HepG2 (cell line): Measurements from ENCODE around the gene ABCF1. TPM values are rescaled to one million over a fixed set of nuclear protein-coding genes. Genes with fewer than 3 reads are reported as not detected.

Experiments
- CC2D1A ChIP-seq: sonication (generic); formaldehyde crosslinking; IDR thresholded peaks from 2 replicates; pipeline ENCODE4 v1.8.1; 2023; ENCODE audit warnings: mild to moderate bottlenecking, missing genetic modification reagents
- CENPT ChIP-seq: sonication (generic); formaldehyde crosslinking; IDR thresholded peaks from 2 replicates; pipeline ENCODE4 v1.8.0; 2022; ENCODE audit warnings: low read depth, mild to moderate bottlenecking, moderate library complexity, missing genetic modification reagents
- FUBP1 ChIP-seq: sonication (generic); formaldehyde crosslinking; IDR thresholded peaks from 2 replicates; pipeline ENCODE4 v1.5.1; 2020; ENCODE audit warnings: missing genetic modification reagents, mild to moderate bottlenecking, borderline replicate concordance
- GATAD2A ChIP-seq: IDR thresholded peaks from 2 replicates; pipeline ENCODE4 v1.6.1; 2016
- GTF3A ChIP-seq: sonication (generic); formaldehyde crosslinking; conservative IDR thresholded peaks from 2 replicates; pipeline ENCODE4 v1.4.0; 2020; ENCODE audit warnings: mild to moderate bottlenecking, missing genetic modification reagents
- GZF1 ChIP-seq: sonication (generic); formaldehyde crosslinking; IDR thresholded peaks from 2 replicates; pipeline ENCODE4 v1.5.1; 2020; ENCODE audit warnings: mild to moderate bottlenecking, missing genetic modification reagents
- KLF15 ChIP-seq: sonication (generic); formaldehyde crosslinking; IDR thresholded peaks from 2 replicates; pipeline ENCODE4 v1.8.1; 2023; ENCODE audit warnings: borderline replicate concordance, mild to moderate bottlenecking, inconsistent platforms, missing genetic modification reagents, mixed read lengths
- MED1 ChIP-seq: sonication (generic); formaldehyde crosslinking; IDR thresholded peaks from 2 replicates; pipeline ENCODE4 v1.4.0; 2020; ENCODE audit warnings: missing genetic modification reagents
- RERE ChIP-seq: IDR thresholded peaks from 2 replicates; pipeline ENCODE4 v1.6.1; 2016; ENCODE audit warnings: low read depth, missing genetic modification reagents, missing compliant biosample characterization
- SP5 ChIP-seq: IDR thresholded peaks from 2 replicates; pipeline ENCODE4 v1.6.1; 2016; ENCODE audit warnings: low read depth, borderline replicate concordance
- TFAP4 ChIP-seq: sonication (generic); IDR thresholded peaks from 2 replicates; pipeline ENCODE4 v1.6.1; 2016; ENCODE audit warnings: low read depth, borderline replicate concordance
- TRIM22 ChIP-seq: fragments of 450-650 bp; IDR thresholded peaks from 2 replicates; pipeline ENCODE4 v1.6.1; 2017
- ZNF382 ChIP-seq: sonication (generic); formaldehyde crosslinking; IDR thresholded peaks from 2 replicates; pipeline ENCODE4 v1.5.0; 2020; ENCODE audit warnings: missing genetic modification reagents, mild to moderate bottlenecking, borderline replicate concordance
- ZNF546 ChIP-seq: sonication (generic); formaldehyde crosslinking; conservative IDR thresholded peaks from 2 replicates; pipeline ENCODE4 v1.8.1; 2023; ENCODE audit warnings: mild to moderate bottlenecking, missing genetic modification reagents
- ZNF674 ChIP-seq: sonication (generic); formaldehyde crosslinking; IDR thresholded peaks from 2 replicates; pipeline ENCODE4 v1.5.0; 2020; ENCODE audit warnings: low read depth, mild to moderate bottlenecking, missing genetic modification reagents
- ZUFSP ChIP-seq: sonication (generic); formaldehyde crosslinking; IDR thresholded peaks from 2 replicates; pipeline ENCODE4 v1.9.0; 2021; ENCODE audit warnings: missing genetic modification reagents, mild to moderate bottlenecking, borderline replicate concordance
- polyA plus RNA-seq, 8 experiments: library from polyadenylated mRNA; depleted of rRNA in 3 of 8; stranded (reverse) in 7 of 8; unstranded in 1 of 8; fragments of >200 nt; fragmentation: Illumina TruSeq in 4 of 8; extraction: Trizol in 4 of 8; gene quantifications; 2 replicates each; pipeline versions ENCODE4 v1.2.1 to v1.2.3, GENCODE V29; 2011 to 2016; ENCODE audit warnings: low read depth in 4 of 8, missing spikeins in 1 of 8, mixed read lengths in 1 of 8; ENCODE audit not compliant: insufficient read depth in 1 of 8
- total RNA-seq, 5 experiments: library from RNA; depleted of rRNA; stranded (reverse); fragments of >200 nt; fragmentation: Illumina TruSeq; extraction: Trizol; gene quantifications; 2 replicates each; pipeline ENCODE4 v1.2.3, GENCODE V29; 2016; ENCODE audit warnings: low read depth in 1 of 5

The ABCF1 gene
- total and polyA plus RNA-seq, 2 of the 13 experiments (the other 11 are each of a cell fraction or from before 2014, with no cell fraction given): 25.4 to 98.9 TPM

- TF ChIP-seq TRIM22: no peak
- TF ChIP-seq CENPT (CRISPR knock-in tag): peak; percentile 70; the same call in 1 of the 2 replicates
- 0 out of 2 replicates have a peak, but pooled peaks have one; percentile 11 for TF ChIP-seq RERE
- no peak for TF ChIP-seq ZNF382 (CRISPR knock-in tag)
- peak; percentile 98 for TF ChIP-seq ZNF674 (CRISPR knock-in tag)
- no peak; the same call in 1 of the 2 replicates for TF ChIP-seq FUBP1 (CRISPR knock-in tag)
- TF ChIP-seq KLF15: no peak
- TF ChIP-seq CC2D1A: no peak
- TF ChIP-seq SP5 (CRISPR knock-in tag): peak; percentile 33; the same call in 1 of the 2 replicates
- 0 out of 2 replicates have a peak, but pooled peaks have one; percentile 46 for TF ChIP-seq MED1
- no peak for TF ChIP-seq GZF1
- TF ChIP-seq ZNF546 (CRISPR knock-in tag): no peak
- TF ChIP-seq ZUFSP (CRISPR knock-in tag): no peak
- TF ChIP-seq GTF3A (CRISPR knock-in tag): peak; percentile 90; the same call in 1 of the 2 replicates
- TF ChIP-seq TFAP4: peak; percentile 60; the same call in 1 of the 2 replicates
- TF ChIP-seq GATAD2A (CRISPR knock-in tag): no peak; the same call in none of the 2 replicates
These were observed 14.1 kb upstream of the ABCF1 start, which contains the start of gene PRR3 (continued) for GRCh38 chr6:30556906-30557682.
